K562 (cell line): ENCODE results near the gene SYNPO2. TPM values are rescaled to one million over a fixed set of nuclear protein-coding genes. Genes with fewer than 3 reads are reported as not detected.

Source experiments
- ATAC-seq: fragments of 200-7000 bp; cut with Tn5 transposase; 3 replicates; pipeline ENCODE4 v1.9.1; 2020; ENCODE audit warnings: moderate library complexity
- BruUV-seq: library from RNA; stranded (reverse); fragments of 400-500 nt; replicated peaks from 2 replicates; lab custom pipeline; 2021; lab: Mats Ljungman, UMichigan
- CTCF ChIA-PET: fragments of 300-600 bp; formaldehyde crosslinking; extraction: SDS; loops from one replicate; lab custom pipeline; 2021; ENCODE audit warnings: low intra/inter-chr PET ratio; lab: Yijun Ruan, JAX
- POLR2A ChIA-PET: fragments of 300-600, 350-650 bp; sonication (Branson Sonifier 250); formaldehyde crosslinking; extraction: SDS; loops from one replicate; lab custom pipeline; 2021; ENCODE audit warnings: antibody characterized with exemption, inconsistent platforms; lab: Yijun Ruan, JAX
- DNase-seq, 4 experiments: peaks; one replicate each; pipeline versions ENCODE4 v3.0.0 to v3.0.0-alpha.2; 2011 to 2018; ENCODE audit warnings: low spot score in 3 of 4, mixed read lengths in 3 of 4; ENCODE audit errors: extremely low read depth in 1 of 4
- FAIRE-seq: peaks from 2 replicates; lab custom pipeline; 2011; peaks lifted over from hg19 to GRCh38; lab: Jason Lieb, UNC
- H2AFZ ChIP-seq: 2 replicates; pipeline ENCODE4 v1.6.0; 2011; ENCODE audit warnings: low read depth, low read length, control low read depth, inconsistent platforms
- H3K27ac ChIP-seq: fragments of 200-600 bp; 3 replicates; pipeline ENCODE4 v1.8.0; 2011; ENCODE audit warnings: low read depth, mild to moderate bottlenecking, control low read depth, inconsistent platforms, low read length, moderate library complexity, mixed read lengths; ENCODE audit errors: extremely low read depth
- H3K27me3 ChIP-seq, 2 experiments: fragments of 300-600 bp in 1 of 2; 2 replicates in 1 of 2; 3 replicates in 1 of 2; pipeline versions ENCODE4 v1.6.0 to v1.8.0; 2011; ENCODE audit warnings: inconsistent platforms in 2 of 2, low read length in 2 of 2, mild to moderate bottlenecking in 1 of 2, mixed read lengths in 1 of 2, moderate library complexity in 1 of 2; ENCODE audit not compliant: control insufficient read depth in 2 of 2, insufficient read depth in 2 of 2
- H3K36me3 ChIP-seq: fragments of 300-600 bp; 3 replicates; pipeline ENCODE4 v1.8.0; 2011; ENCODE audit warnings: mild to moderate bottlenecking, low read length, inconsistent platforms; ENCODE audit not compliant: control insufficient read depth, insufficient read depth
- H3K4me1 ChIP-seq, 2 experiments: fragments of 200-600 bp in 1 of 2; replicated peaks in 1 of 2; 2 replicates in 1 of 2; 3 replicates in 1 of 2; pipeline versions ENCODE4 v1.5.1 to v1.8.0; 2011; ENCODE audit warnings: inconsistent platforms in 2 of 2, low read length in 2 of 2, mild to moderate bottlenecking in 1 of 2, mixed read lengths in 1 of 2, moderate library complexity in 1 of 2; ENCODE audit not compliant: control insufficient read depth in 2 of 2, insufficient read depth in 2 of 2
- H3K4me2 ChIP-seq: 2 replicates; pipeline ENCODE4 v1.6.1; 2011; ENCODE audit warnings: low read length, control low read depth, inconsistent platforms, mixed read lengths; ENCODE audit not compliant: insufficient read depth
- H3K4me3 ChIP-seq: fragments of 200-600 bp; sonication (generic), shearing (Covaris generic); 2 replicates; pipeline ENCODE4 v1.5.1; 2016; ENCODE audit warnings: control low read depth, inconsistent platforms
- H3K79me2 ChIP-seq: fragments of 200-600 bp; 3 replicates; pipeline ENCODE4 v1.8.0; 2011; ENCODE audit warnings: low read length, inconsistent platforms; ENCODE audit not compliant: control insufficient read depth, insufficient read depth
- H3K9ac ChIP-seq, 2 experiments: 2 replicates each; pipeline versions ENCODE4 v1.6.0 to v1.6.1; 2011; ENCODE audit warnings: low read depth in 2 of 2, low read length in 2 of 2, control low read depth in 1 of 2, inconsistent platforms in 1 of 2, mild to moderate bottlenecking in 1 of 2, mixed read lengths in 1 of 2; ENCODE audit not compliant: insufficient read depth in 1 of 2
- H3K9me1 ChIP-seq: one replicate; pipeline ENCODE4 v1.6.0; 2011; ENCODE audit warnings: inconsistent platforms, mild to moderate bottlenecking, low read length, moderate library complexity; ENCODE audit not compliant: control insufficient read depth, insufficient read depth
- H3K9me3 ChIP-seq: replicated peaks from 2 replicates; pipeline ENCODE4 v1.5.1; 2011; ENCODE audit warnings: low read depth, low read length, inconsistent platforms; ENCODE audit not compliant: control insufficient read depth, insufficient read depth
- H4K20me1 ChIP-seq: replicated peaks from 2 replicates; pipeline ENCODE4 v1.6.1; 2011; ENCODE audit warnings: low read length, inconsistent platforms, mixed read lengths; ENCODE audit not compliant: control insufficient read depth, insufficient read depth
- CXXC5 ChIP-seq: fragments of 250-450 bp; sonication (Bioruptor Pico); IDR thresholded peaks from 2 replicates; pipeline ENCODE4 v1.8.0; 2022; ENCODE audit warnings: inconsistent platforms, mild to moderate bottlenecking, moderate library complexity
- FOXA3 ChIP-seq, 2 experiments: fragments of 450-650 bp in 1 of 2; sonication (generic) in 1 of 2; formaldehyde crosslinking; IDR thresholded peaks in 1 of 2; conservative IDR thresholded peaks in 1 of 2; 2 replicates each; pipeline versions ENCODE4 v1.4.0 to v1.8.0; 2020 to 2022; ENCODE audit warnings: mild to moderate bottlenecking in 2 of 2, missing genetic modification reagents in 1 of 2
- ILF3 ChIP-seq: fragments of 450-650 bp; IDR thresholded peaks from 2 replicates; pipeline ENCODE4 v1.6.1; 2018; ENCODE audit warnings: antibody characterized with exemption, mild to moderate bottlenecking, moderate library complexity, borderline replicate concordance
- NR3C1 ChIP-seq: sonication (generic); formaldehyde crosslinking; IDR thresholded peaks from 2 replicates; pipeline ENCODE4 v1.8.1; 2022; ENCODE audit warnings: missing genetic modification reagents
- PRDM10 ChIP-seq: fragments of 450-650 bp; IDR thresholded peaks from 2 replicates; pipeline ENCODE4 v1.6.1; 2018; ENCODE audit not compliant: partially characterized antibody
- PTRF ChIP-seq: fragments of 450-650 bp; IDR thresholded peaks from 2 replicates; pipeline ENCODE4 v1.6.1; 2016; ENCODE audit warnings: mild to moderate bottlenecking, missing genetic modification characterization, missing compliant biosample characterization
- RBM15 ChIP-seq: fragments of 200-400 bp; formaldehyde crosslinking; IDR thresholded peaks from 2 replicates; pipeline ENCODE4 v1.6.1; 2018; ENCODE audit warnings: mild to moderate bottlenecking, low read length, moderate library complexity; ENCODE audit not compliant: insufficient read depth
- WGBS: fragments of 100-300 bp; shearing (Covaris generic); methylation state at CpG from one replicate; pipeline ENCODE4 v1.1.6; 2016; ENCODE audit warnings: low coverage, mixed read lengths; ENCODE audit not compliant: insufficient coverage; ENCODE audit errors: missing lambda C conversion rate; 5-methylcytosine and 5-hydroxymethylcytosine counted together
- in situ Hi-C: fragments of 300-500 bp; cut with MboI; formaldehyde crosslinking; loops from 4 replicates; pipeline ENCODE4 v1.15.0; 2018; ENCODE audit warnings: inconsistent platforms, mixed read lengths
- intact Hi-C: fragments of 100-400 bp; cut with micrococcal nuclease; formaldehyde crosslinking; loops from 2 replicates; pipeline ENCODE4 v1.14.2; 2022
- polyA plus RNA-seq, 8 experiments: library from polyadenylated mRNA; depleted of rRNA in 4 of 8; stranded (reverse) in 5 of 8; unstranded in 3 of 8; fragments of >200 nt; fragmentation: Nextera tagmentation in 2 of 8; fragmentation: Illumina TruSeq in 1 of 8; extraction: Ambion mirVana in 2 of 8; extraction: Trizol in 1 of 8; gene quantifications; 2 replicates each; pipeline versions ENCODE4 v1.2.1 to v1.2.3, GENCODE V29; 2011 to 2014; ENCODE audit warnings: inconsistent platforms in 1 of 8, missing spikeins in 1 of 8
- total RNA-seq, 7 experiments: library from RNA; depleted of rRNA in 6 of 7; stranded (reverse); fragments of >200 nt in 6 of 7; fragmentation: Illumina TruSeq in 2 of 7; extraction: Trizol in 2 of 7; gene quantifications; 2 replicates each; pipeline versions ENCODE4 v1.2.1 to v1.2.3, GENCODE V29; 2011 to 2021; ENCODE audit warnings: low replicate concordance in 1 of 7

SYNPO2 gene
- total and polyA plus RNA-seq, 9 of the 15 experiments (the other 6 are each of a cell fraction or from before 2014, with no cell fraction given), result 0.03 to 0.18 TPM; not detected in 7

GRCh38 chr4:118964891-118965411 is 76.3 kb downstream of the SYNPO2 start:
- Histone ChIP-seq H4K20me1 (no peaks in the 10 kb centered on the region), H3K4me1 (no peaks in the 10 kb centered on the region), H3K4me3 (no peak overlapping the region), H3K36me3 (no peaks in the 10 kb centered on the region), H3K9me1 (no peaks in the 10 kb centered on the region), H3K4me2 (no peak overlapping the region), H3K27me3 (peaks cover 0 to 3% of the 10 kb centered on the region in 2 experiments; a peak in 1 of 5 replicates), H3K79me2 (no peaks in the 10 kb centered on the region), H3K9me3 (no peaks in the 10 kb centered on the region), H3K9ac (no peak overlapping the region), H2AFZ (no peak overlapping the region), H3K27ac (no peak overlapping the region)
- DNase-seq (no peak), ATAC-seq (no peak), FAIRE-seq (no peak)
- POLR2A ChIA-PET, result no interaction called here
- BruUV-seq, result no TSS peak
- WGBS, result 0% methylated on average over 3 of the region's 3 CpGs
- CTCF ChIA-PET, result no interaction called here
- in situ Hi-C loops, result no loop called here
- intact Hi-C loops, result loop anchor here (5.0 kb wide), 2 partner anchors 73 to 223 kb away; no protein-coding TSS in a partner anchor
- no peak for TF ChIP-seq FOXA3 (CRISPR knock-in tag; conservative IDR thresholded peaks at IDR 0.05 in 1 of 2, IDR thresholded peaks at IDR 0.05 in 1 of 2)
- TF ChIP-seq ILF3, result no peak
- no peak for TF ChIP-seq NR3C1
- TF ChIP-seq PRDM10, result no peak
- TF ChIP-seq CXXC5 (CRISPR knock-in tag), result no peak
- no peak for TF ChIP-seq RBM15
- no peak for TF ChIP-seq PTRF
- TF ChIP-seq, all 486 proteins: peak for 0
